Kidney epithelial cell (primary cell): ENCODE results near the gene KATNA1. TPM values are rescaled to one million over a fixed set of nuclear protein-coding genes. Genes with fewer than 3 reads are reported as not detected.

ENCODE experiments used
- DNase-seq: peaks from one replicate; pipeline ENCODE4 v3.0.0-alpha.2; 2010; ENCODE audit warnings: low read depth
- H3K27me3 ChIP-seq: 2 replicates; pipeline ENCODE4 v1.6.0; 2011; ENCODE audit warnings: low read length; ENCODE audit not compliant: control insufficient read depth, insufficient read depth
- H3K36me3 ChIP-seq: 2 replicates; pipeline ENCODE4 v1.5.1; 2011; ENCODE audit warnings: low read length; ENCODE audit not compliant: control insufficient read depth, insufficient read depth
- H3K4me3 ChIP-seq: 2 replicates; pipeline ENCODE4 v1.5.1; 2011; ENCODE audit warnings: low read depth, mild to moderate bottlenecking, control low read depth, low read length
- total RNA-seq: library from RNA; depleted of rRNA; stranded (reverse); fragments of >200 nt; gene quantifications from 2 replicates; pipeline ENCODE4 v1.2.3, GENCODE V29; 2015
- TF ChIP-seq, protein P1 (sequence below): IDR thresholded peaks from 2 replicates; pipeline ENCODE4 v1.5.1; 2011; ENCODE audit warnings: mild to moderate bottlenecking, moderate library complexity, low read length, control low read depth, inconsistent platforms; ENCODE audit not compliant: insufficient read depth, poor library complexity, severe bottlenecking

The KATNA1 gene
- total RNA-seq, 1 donor from 2014 or later: 16.7 TPM

DNA sequence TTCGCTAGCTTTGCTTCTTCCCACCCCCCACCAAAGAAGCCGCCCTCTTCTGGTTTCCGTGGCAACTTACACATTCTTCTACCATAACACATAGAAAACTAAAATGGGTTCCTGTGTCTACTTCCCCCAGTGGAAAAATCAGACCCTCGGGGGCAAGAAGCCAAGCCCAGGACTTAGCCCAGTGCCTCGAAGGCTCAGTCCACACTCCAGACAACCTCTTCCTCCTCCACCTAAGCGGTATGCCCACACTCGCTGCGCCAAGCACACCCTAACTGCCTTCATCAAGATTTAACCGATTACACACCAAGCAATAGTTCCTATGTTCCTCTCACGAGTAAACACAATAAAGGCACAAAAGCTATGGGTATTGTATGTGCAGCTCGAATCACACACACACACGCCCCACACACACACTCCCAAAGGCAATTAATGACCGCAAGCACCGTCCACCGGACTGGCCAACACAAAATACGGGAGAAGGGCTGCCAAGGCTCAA lies 103.2 kb downstream of the KATNA1 start:
- TF ChIP-seq, protein P1, sequence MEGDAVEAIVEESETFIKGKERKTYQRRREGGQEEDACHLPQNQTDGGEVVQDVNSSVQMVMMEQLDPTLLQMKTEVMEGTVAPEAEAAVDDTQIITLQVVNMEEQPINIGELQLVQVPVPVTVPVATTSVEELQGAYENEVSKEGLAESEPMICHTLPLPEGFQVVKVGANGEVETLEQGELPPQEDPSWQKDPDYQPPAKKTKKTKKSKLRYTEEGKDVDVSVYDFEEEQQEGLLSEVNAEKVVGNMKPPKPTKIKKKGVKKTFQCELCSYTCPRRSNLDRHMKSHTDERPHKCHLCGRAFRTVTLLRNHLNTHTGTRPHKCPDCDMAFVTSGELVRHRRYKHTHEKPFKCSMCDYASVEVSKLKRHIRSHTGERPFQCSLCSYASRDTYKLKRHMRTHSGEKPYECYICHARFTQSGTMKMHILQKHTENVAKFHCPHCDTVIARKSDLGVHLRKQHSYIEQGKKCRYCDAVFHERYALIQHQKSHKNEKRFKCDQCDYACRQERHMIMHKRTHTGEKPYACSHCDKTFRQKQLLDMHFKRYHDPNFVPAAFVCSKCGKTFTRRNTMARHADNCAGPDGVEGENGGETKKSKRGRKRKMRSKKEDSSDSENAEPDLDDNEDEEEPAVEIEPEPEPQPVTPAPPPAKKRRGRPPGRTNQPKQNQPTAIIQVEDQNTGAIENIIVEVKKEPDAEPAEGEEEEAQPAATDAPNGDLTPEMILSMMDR: peak; percentile 19
- Histone ChIP-seq H3K4me3 (peak overlapping the region; percentile 93), H3K36me3 (no peaks in the 10 kb centered on the region), H3K27me3 (no peaks in the 10 kb centered on the region)
- DNase-seq: peak; percentile 34

Other genes starting within 250 kb of the KATNA1 start
- gene SUMO4, start 248.5 kb downstream of the KATNA1 start, total RNA-seq: 0.96 TPM in 1 of 2 replicates, not detected in the other
- gene ZC3H12D, start 163.7 kb downstream of the KATNA1 start, total RNA-seq: not detected in 2 replicates
- 26.5 and 34.6 TPM in 2 replicates for gene PPIL4, start 102.7 kb downstream of the KATNA1 start, total RNA-seq
- gene GINM1, start 82.3 kb downstream of the KATNA1 start, total RNA-seq: 39.1 and 42.3 TPM in 2 replicates
- 20.5 and 23.2 TPM in 2 replicates for gene LATS1, start 69.4 kb upstream of the KATNA1 start, total RNA-seq
- 26.5 and 26.9 TPM in 2 replicates for gene NUP43, start 97.8 kb upstream of the KATNA1 start, total RNA-seq
- 110 and 112 TPM in 2 replicates for gene PCMT1, start 101.0 kb upstream of the KATNA1 start, total RNA-seq
- 34.9 and 37.9 TPM in 2 replicates for gene LRP11, start 215.6 kb upstream of the KATNA1 start, total RNA-seq
- not detected in 2 replicates for gene RAET1E, start 249.4 kb upstream of the KATNA1 start, total RNA-seq